Astrocyte (in vitro differentiated cells and primary cell): ENCODE data around the gene ZNRF1. TPM values are rescaled to one million over a fixed set of nuclear protein-coding genes. Genes with fewer than 3 reads are reported as not detected.

Experiments
- DNase-seq: peaks from one replicate; pipeline ENCODE4 v3.0.0-alpha.2; 2010; ENCODE audit warnings: low read depth
- FAIRE-seq: peaks from 2 replicates; lab custom pipeline; 2011; peaks lifted over from hg19 to GRCh38; lab: Jason Lieb, UNC
- H2AFZ ChIP-seq: 2 replicates; pipeline ENCODE4 v1.6.0; 2012; ENCODE audit warnings: low read depth, low read length, inconsistent platforms
- H3K27ac ChIP-seq: 2 replicates; pipeline ENCODE4 v1.5.1; 2011; ENCODE audit warnings: low read depth, low read length, inconsistent platforms
- H3K27me3 ChIP-seq: 2 replicates; pipeline ENCODE4 v1.6.0; 2011; ENCODE audit warnings: low read length, inconsistent platforms; ENCODE audit not compliant: insufficient read depth
- H3K36me3 ChIP-seq: 2 replicates; pipeline ENCODE4 v1.5.1; 2011; ENCODE audit warnings: low read length, inconsistent platforms; ENCODE audit not compliant: insufficient read depth
- H3K4me1 ChIP-seq: 2 replicates; pipeline ENCODE4 v1.5.1; 2011; ENCODE audit warnings: low read length, inconsistent platforms; ENCODE audit not compliant: insufficient read depth
- H3K4me2 ChIP-seq: 2 replicates; pipeline ENCODE4 v1.6.0; 2012; ENCODE audit warnings: low read length, inconsistent platforms
- H3K4me3 ChIP-seq: 2 replicates; pipeline ENCODE4 v1.5.1; 2011; ENCODE audit warnings: low read depth, mild to moderate bottlenecking, low read length, inconsistent platforms; ENCODE audit not compliant: insufficient read depth
- H3K79me2 ChIP-seq: 2 replicates; pipeline ENCODE4 v1.6.0; 2012; ENCODE audit warnings: mild to moderate bottlenecking, low read length, inconsistent platforms; ENCODE audit not compliant: insufficient read depth
- H3K9ac ChIP-seq: 2 replicates; pipeline ENCODE4 v1.6.0; 2012; ENCODE audit warnings: mild to moderate bottlenecking, low read length, inconsistent platforms
- H3K9me3 ChIP-seq: 2 replicates; pipeline ENCODE4 v1.5.1; 2012; ENCODE audit warnings: low read depth, mild to moderate bottlenecking, low read length, inconsistent platforms; ENCODE audit not compliant: insufficient read depth
- H4K20me1 ChIP-seq: 2 replicates; pipeline ENCODE4 v1.6.0; 2012; ENCODE audit warnings: low read length, inconsistent platforms; ENCODE audit not compliant: insufficient read depth
- H3K27ac Mint-ChIP-seq: one replicate; pipeline ENCODE4 v1.8.0; 2021; ENCODE audit warnings: mild to moderate bottlenecking, mixed read lengths; ENCODE audit not compliant: unreplicated experiment
- H3K27me3 Mint-ChIP-seq: one replicate; pipeline ENCODE4 v1.8.0; 2021; ENCODE audit warnings: low read depth, mixed read lengths; ENCODE audit not compliant: unreplicated experiment
- H3K36me3 Mint-ChIP-seq: one replicate; pipeline ENCODE4 v1.8.0; 2021; ENCODE audit warnings: low read depth, mixed read lengths; ENCODE audit not compliant: unreplicated experiment
- H3K4me1 Mint-ChIP-seq: one replicate; pipeline ENCODE4 v1.8.0; 2021; ENCODE audit warnings: low read depth, mixed read lengths; ENCODE audit not compliant: unreplicated experiment
- H3K4me3 Mint-ChIP-seq: one replicate; pipeline ENCODE4 v1.8.0; 2021; ENCODE audit warnings: mild to moderate bottlenecking, moderate library complexity, mixed read lengths; ENCODE audit not compliant: unreplicated experiment
- H3K9me3 Mint-ChIP-seq: one replicate; pipeline ENCODE4 v1.8.0; 2021; ENCODE audit warnings: mild to moderate bottlenecking, mixed read lengths; ENCODE audit not compliant: unreplicated experiment
- CTCF ChIP-seq: IDR thresholded peaks from 2 replicates; pipeline ENCODE4 v1.5.1; 2011; ENCODE audit warnings: low read depth, mild to moderate bottlenecking, inconsistent platforms, low read length, moderate library complexity; ENCODE audit not compliant: insufficient read depth
- EZH2 ChIP-seq: IDR thresholded peaks from 2 replicates; pipeline ENCODE4 v1.6.1; 2012; ENCODE audit warnings: mild to moderate bottlenecking, low read length, inconsistent platforms; ENCODE audit not compliant: insufficient read depth
- total RNA-seq: library from RNA; stranded (reverse); gene quantifications from 2 replicates; pipeline ENCODE4 v1.2.1, GENCODE V29; 2021

The ZNRF1 gene
- total RNA-seq, 1 donor from 2014 or later, result 21.9 TPM

- H3K9ac ChIP-seq, result no peak overlapping the region
- H3K27ac ChIP-seq, result no peak overlapping the region
- H3K4me3 ChIP-seq, result no peak overlapping the region
- peaks cover 41% of the 10 kb centered on the region for H4K20me1 ChIP-seq
- H3K27ac Mint-ChIP-seq, result no peak overlapping the region
- H3K79me2 ChIP-seq, result peaks cover 11% of the 10 kb centered on the region
- FAIRE-seq, result no peak
- no peaks in the 10 kb centered on the region for H3K27me3 Mint-ChIP-seq
- H3K36me3 Mint-ChIP-seq, result peaks cover 21% of the 10 kb centered on the region
- no peak overlapping the region for H3K4me3 Mint-ChIP-seq
- no peak overlapping the region for H2AFZ ChIP-seq
- peaks cover 4% of the 10 kb centered on the region for H3K9me3 Mint-ChIP-seq
- peaks cover 17% of the 10 kb centered on the region for H3K4me1 Mint-ChIP-seq
- H3K4me2 ChIP-seq, result no peak overlapping the region
- no peak for DNase-seq
- H3K36me3 ChIP-seq, result no peaks in the 10 kb centered on the region
- H3K27me3 ChIP-seq, result no peaks in the 10 kb centered on the region
- H3K9me3 ChIP-seq, result no peaks in the 10 kb centered on the region
- TF ChIP-seq CTCF (no peak), EZH2 (no peak)
- H3K4me1 ChIP-seq, result peaks cover 23% of the 10 kb centered on the region
These were observed 106.7 kb downstream of the ZNRF1 start for GRCh38 chr16:75105306-75106061.

GRCh38 chr16:75106351-75107274, 107.8 kb downstream of the ZNRF1 start:
- Histone ChIP-seq H3K79me2 (peaks cover 11% of the 10 kb centered on the region), H3K4me3 (no peak overlapping the region), H4K20me1 (peaks cover 38% of the 10 kb centered on the region), H3K4me1 (peaks cover 30% of the 10 kb centered on the region), H3K9me3 (no peaks in the 10 kb centered on the region), H3K4me2 (no peak overlapping the region), H2AFZ (no peak overlapping the region), H3K27me3 (no peaks in the 10 kb centered on the region), H3K9ac (no peak overlapping the region), H3K27ac (no peak overlapping the region), H3K36me3 (no peaks in the 10 kb centered on the region)
- FAIRE-seq, result no peak
- H3K4me1 Mint-ChIP-seq, result peaks cover 21% of the 10 kb centered on the region
- peaks cover 4% of the 10 kb centered on the region for H3K9me3 Mint-ChIP-seq
- H3K36me3 Mint-ChIP-seq, result peaks cover 21% of the 10 kb centered on the region
- H3K4me3 Mint-ChIP-seq, result no peak overlapping the region
- DNase-seq, result no peak
- TF ChIP-seq CTCF, result no peak
- TF ChIP-seq EZH2, result no peak
- no peak overlapping the region for H3K27ac Mint-ChIP-seq
- peaks cover 2% of the 10 kb centered on the region for H3K27me3 Mint-ChIP-seq
